DMS53 treated with DMSO at 0.1 percent for 48 hours (cell line): ENCODE data around the gene KCNJ1.
A peak's percentile ranks its signal among the peaks of the same experiment; 100 is the strongest.

Experiments used
- DNase-seq: peaks from one replicate; lab custom pipeline; 2025; ENCODE audit not compliant: unreplicated experiment; lab: John Stamatoyannopoulos, UW

KCNJ1 gene

DNA sequence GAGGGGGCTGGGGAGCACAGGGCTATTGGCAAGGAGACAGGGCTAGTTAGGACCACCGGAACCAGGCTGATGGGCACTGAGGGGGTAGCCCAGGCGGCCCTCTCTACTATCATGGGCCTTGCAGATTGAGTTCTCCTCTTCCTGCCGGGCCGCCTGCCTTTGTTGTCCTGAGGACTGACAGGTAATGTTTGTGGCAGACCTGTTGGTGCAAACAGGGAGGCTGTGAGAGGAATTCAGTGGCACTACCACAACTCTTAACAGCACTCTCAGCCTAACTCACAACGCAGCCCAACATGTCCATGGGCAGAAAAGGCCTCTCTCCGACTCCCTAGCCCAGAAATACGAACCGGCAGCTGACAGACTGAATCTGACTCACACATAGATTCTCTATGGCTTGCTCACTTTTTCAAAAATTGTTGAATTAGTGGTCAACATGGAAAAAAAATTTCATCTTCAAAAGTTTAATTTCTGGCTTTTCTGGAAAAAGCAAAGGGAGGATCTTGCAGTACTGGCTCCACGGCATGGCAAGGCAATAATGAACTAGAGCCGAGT lies 35.5 kb upstream of the KCNJ1 start:
- DNase-seq, result no peak

DNA sequence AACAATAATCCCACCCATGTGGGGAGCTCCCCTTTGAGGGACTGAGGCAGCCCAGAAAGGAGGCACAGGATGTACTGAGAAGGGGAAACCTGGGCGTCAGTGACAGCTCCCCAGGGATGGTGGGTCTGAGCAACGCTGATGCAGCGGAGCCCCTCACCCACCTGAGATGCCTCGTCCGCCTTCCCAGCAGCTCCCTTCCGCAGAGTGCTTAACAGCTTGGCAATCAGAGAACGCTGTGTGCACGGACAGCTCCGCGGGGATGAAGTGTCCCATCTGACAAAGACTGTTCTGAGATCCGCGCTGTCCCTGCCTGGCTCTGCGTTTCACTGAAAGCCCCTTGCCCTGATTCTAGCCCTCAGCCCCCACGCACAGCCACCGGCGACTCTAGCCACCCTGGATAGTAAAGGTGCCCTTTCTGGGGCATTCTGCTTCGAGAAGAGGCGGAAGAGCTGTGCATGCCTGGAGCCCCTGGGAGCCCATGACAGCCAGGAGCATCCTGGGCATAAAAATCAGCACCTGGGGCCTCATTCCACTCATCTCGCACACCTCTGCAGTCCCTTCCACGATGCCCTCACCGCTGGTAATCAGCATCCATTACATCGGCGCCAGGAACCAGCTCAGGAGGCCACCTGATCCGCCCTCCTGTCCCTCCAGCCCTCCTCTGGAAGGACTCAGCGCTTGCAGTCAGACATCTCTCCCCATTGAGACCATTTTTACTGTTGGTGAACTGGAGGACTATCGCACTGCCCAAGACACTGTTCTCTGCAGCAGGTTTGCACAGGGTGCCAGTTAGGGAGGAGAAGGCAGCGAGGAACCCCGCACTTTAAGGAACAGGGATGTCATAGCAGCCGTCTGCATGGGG lies 34.8 kb upstream of the KCNJ1 start:
- DNase-seq, result no peak

DNA sequence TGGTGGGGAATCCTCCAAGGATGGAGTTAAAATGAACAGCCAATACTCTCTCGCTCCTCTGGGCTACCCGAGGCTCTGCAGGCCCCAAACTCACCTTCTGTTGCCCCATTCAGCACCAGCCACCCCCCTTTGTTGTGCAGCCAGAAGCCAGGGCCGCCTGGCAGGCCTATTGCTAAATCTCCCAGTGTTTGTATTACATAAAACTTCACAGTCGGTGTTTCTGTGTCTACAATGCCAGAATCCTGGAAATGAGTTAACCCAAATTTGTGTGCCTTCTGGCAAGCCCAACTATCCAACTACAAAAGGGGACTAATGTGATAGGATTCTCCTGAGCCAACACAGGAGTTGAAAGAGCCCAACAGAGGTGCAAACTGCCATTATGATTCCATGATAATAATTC lies 33.4 kb upstream of the KCNJ1 start:
- no peak for DNase-seq

DNA sequence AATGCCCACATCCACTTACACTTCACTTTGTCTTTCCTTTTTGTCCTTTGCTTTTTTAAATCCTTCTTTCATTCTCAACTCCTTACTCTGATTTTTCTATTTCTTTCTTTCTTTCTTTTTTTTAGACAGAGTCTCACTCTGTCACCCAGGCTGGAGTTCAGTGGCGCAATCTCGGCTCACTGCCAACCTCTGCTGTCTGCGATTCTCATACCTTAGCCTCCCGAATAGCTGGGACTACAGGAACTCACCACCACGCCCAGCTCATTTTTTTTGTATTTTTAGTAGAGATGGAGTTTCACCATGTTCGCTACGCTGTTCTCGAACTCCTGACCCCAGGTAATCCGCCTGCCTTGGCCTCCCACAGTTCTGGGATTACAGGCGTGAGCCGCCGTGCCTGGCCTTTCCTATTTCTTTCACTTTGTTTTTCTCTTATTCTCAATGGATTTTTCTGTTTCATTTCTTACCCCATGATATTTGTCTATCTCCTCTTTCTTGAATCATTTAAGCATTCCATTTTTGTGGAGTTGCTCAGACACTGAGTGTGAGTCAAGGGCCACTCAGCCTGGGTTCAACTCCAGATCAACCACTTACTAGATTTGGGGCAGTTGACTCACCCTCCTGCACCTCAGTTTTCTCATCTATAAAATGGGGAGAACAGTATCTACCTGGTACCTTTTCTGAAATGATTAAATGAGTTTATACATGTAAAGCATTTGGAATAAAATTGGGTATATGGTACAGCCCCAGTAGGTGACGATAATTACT lies 31.7 kb upstream of the KCNJ1 start:
- DNase-seq, result no peak

DNA sequence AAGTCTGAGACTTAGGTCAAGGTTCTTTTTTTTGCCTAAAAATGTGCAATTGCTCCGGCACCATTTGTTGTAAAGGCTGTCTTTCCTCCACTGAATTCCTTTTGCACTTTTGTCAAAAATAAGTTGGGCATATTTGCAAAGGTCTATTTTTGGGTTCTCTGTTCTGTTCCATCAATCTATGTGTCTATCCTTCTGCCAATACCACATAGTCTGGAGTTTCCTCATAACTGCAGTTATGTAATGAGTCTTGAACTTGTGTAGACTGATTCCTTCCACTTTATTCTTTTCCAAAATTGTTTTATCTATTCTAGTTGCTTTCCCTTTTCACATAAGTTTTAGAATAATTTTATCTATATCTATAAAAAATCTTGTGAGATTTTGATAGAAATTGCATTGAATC lies 30.7 kb upstream of the KCNJ1 start:
- no peak for DNase-seq

DNA sequence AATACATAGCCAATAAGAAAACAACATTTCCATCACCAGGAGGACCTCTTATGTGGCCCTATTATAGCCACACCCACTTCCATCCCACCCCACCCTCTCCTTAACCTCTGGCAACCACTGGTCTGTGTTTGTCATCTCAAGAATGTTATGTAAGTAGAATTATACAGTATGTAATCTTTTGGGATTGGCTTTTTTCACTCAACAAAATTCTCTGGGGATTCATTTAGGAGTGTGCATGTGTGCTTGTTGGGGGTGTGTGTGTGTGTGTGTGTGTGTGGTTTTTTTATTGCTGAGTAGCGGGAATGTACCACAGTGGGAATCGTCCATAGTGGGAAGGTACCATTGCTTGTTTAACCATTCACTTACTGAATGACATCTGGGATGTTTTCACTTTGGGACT lies 29.3 kb upstream of the KCNJ1 start:
- DNase-seq, result no peak

DNA sequence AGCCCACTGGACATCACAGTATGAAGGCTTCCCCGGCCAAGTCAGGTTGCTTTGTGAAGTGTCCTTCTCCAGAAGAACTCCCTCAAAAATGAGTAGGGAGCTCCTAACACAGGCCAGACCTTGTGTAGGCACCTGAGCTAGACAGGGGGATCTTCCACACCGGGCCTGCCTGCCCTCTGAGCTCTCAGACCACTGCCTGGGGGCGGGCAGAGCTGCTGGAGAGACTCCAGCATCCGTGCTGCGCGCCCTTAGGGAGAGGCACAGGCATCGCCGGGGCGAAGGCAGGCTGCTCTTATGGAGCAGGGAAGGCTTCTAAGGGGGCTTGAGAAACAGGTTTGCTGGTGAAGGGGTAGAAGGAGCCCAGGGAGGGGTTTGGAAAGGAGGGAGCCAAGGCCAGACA lies 28.4 kb upstream of the KCNJ1 start:
- DNase-seq, result no peak

DNA sequence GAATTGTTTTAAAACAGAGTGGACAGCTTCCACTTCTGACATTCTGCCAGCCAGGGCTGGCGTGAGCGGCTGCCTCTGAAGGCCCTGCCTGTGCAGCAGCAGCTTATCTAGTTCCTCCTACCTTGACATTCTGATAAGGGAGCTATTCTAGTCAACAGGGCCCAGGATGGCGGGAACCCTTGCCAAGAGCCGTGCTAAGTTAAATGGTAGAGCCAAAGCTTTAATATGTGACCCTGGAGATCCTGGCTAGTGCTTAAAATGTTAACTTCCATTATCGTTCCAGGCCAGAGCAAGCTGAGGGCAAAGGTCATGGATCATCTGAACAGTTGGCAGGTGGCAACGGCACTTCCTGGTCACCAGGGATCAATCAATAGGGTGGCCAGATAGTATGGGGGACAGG lies 27.6 kb upstream of the KCNJ1 start:
- no peak for DNase-seq

DNA sequence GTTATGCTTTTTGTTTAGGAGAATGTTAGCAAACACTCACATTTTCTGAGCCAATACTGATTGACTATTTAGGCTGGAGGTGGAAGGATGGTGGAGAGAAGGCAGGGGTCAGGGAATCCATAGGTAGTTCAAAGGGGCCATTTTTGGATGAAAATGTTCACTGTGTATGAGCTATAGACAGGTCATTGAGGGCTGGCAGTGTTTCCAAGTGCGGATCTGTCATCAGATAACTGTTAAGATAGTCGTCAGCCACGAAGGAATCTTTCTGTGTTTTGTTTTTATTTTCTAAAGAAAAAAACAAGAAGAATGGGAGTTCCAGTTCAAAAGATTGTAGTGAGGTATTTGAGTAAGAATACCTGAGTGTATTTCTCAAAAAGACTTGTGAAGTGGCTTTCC lies 27.2 kb upstream of the KCNJ1 start:
- no peak for DNase-seq

DNA sequence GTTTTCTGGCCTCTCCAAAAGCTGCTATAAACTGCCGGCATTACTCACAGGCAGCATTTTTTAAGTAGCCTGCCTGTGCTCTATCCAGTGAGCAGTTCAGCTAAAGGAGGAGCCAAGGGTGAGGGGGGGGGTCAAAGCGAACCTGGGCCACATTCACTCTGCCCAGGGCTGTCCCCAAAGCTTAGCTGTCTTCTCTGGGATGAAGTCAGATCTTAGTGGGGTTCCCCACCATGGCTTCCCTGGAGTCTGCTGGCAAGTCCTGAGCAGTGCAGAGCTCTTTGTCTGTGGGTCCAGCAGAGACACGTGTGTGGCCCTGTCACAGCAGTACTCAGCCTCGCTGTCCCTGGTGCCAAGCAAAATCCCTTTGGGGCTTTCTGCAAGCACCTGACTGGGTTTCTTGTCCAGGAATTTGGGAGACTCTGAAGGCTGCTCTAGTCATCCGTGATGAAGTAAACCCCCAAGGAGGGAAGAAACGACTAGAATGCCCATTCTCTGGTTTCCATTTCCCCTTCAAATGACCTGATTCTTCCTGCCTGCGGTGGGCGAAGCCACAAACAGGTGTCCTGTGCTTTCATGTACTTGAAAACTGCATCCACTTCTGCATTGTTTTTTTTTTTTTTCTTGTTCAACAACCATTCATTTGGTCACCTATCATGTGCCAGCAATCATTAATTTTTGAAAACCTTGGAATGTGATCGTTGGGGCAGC lies 26.6 kb upstream of the KCNJ1 start:
- no peak for DNase-seq

DNA sequence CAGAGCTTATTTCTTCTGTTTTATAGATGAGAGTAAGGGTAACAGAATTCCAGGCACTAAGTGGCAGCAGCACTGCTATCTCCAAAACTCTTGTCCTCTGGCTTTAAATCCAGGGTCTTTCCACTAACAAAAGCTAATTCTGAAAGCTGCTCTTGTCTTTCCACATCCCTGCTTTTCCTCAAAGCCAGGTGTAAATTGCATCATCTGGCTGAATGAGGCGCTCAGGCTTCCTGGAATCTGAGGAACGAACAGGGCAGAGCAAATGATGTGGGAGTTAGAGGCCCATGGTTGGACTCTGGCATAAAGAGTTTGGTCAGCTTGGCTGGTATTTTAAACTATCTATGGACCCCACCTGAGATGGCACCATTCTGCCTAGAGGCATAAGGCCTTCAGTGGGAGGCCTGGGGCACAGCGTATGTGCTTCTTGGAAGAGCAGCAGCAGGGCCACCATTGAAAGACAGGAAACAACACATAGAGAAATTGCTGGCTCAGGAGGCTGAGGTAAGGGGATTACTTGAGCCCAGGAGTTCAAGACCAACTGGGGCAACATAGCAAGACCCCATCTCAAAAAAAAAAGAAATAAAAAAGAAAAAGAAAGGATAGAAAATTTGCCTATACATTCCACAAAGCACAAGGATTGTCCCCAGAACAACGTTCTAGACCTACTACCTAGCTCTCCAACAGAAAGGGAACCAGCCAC lies 25.9 kb upstream of the KCNJ1 start:
- DNase-seq, result no peak

DNA sequence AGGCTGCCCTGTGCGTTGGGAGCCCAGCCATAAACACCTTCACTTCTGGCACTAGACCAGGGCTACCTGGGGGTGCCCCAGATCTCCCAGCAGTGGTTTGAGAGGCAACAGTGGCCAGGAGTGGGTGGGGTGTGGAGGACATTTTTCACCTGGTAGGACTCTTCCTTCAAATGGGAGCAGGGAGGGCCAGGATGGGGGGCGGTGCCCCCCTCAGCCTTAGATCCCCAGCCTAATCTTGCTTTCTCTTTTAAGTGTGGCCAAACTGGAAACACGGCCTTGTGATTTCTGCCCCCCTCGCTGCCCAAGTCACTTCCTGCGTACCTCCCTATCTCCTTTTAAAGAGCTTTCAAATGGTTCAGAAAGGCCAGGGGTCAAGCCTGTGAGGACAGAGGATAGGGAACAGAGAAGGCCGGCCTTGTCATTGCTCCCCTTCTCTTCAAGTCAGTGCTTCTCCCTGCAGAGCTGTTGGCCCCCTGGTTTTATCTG lies 24.9 kb upstream of the KCNJ1 start:
- no peak for DNase-seq

DNA sequence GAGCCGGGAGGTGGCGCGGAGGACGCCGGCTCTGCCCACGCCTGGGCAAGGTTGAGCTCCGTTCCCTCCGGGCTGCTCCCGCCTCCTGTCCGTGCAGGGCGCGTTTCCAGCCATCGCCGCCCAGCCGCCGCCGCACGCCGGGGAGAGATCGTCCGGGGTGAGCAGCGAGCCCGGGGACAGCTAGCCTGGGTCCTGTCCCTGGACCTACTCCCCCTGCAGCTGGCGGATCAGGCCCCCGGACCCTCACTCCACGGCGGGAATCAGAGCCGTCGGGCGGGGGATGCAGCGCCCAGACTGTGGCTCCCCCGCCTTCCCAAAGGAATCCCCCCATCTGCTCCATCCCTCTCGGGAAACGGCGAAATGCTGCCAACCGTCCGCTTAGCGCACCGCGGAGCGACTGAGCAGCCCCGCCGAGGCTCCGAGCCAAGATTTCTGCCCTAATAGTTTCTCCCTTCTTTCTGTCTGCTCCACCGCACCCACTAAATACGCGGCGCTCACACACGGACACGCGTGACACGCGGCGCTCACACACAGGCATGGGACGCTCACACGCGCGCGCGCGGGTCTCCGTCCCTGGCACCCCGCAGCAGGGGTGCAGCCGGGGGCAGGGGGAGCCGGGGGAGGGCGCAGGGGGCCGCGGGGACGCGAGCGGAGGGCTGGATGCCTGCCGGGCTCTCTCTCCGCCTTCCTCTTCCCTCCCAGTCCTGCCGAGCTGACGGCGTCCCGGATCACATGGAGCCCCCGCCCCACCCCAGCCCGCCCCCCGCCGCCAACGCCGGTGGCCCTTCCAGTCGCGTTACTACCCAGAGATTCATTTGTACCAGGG lies 23.7 kb upstream of the KCNJ1 start, which contains the start of gene KCNJ5:
Gene KCNJ5, plus strand, starts transcription at position 814 of the 826 bp plus-strand sequence. CDS start 19,918 bp downstream, outside the sequence.
- DNase-seq, result peak; percentile 20

DNA sequence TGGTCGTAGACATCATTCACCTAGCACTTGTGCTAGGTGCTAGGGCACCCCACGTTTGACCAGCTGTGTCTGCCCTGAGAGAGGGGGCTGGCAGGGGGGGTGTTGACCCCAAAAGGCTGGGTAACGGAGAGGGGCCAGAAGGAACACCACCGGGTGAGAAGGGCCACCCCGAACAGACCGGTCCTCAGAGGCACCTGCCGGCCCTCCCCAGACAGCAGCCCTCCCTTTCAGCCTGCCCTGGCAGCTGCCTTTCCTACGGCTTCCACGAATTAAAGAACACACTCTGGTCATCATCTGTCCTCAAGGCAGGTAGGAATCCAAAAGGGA lies 23.1 kb upstream of the KCNJ1 start:
- no peak for DNase-seq

DNA sequence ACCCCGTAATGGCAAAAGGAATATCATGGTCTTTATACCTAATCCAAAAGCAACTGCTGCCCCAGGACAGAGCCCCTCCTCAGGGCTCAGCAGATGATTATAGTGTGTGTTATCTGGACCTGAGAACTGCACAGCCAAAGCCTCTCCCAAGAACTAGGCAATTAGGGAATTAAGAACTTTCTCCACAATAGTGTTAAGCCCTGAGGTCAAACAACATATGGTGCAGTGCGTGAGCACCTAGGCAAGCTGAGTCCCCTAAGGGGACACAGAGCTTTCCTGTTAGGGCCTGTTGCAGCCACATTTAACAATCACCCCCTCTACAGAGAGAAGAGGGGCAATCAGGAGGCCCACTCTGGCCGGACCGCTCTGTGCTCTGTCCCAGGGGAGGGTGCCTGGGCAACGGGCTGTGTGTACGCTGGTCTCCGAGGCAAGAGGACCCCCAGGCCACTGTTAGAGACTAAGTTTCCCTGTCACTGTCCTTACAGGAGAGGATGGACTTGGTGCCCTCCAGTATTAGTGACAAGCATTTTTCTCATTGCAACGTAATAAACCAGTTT lies 22.6 kb upstream of the KCNJ1 start:
- no peak for DNase-seq

DNA sequence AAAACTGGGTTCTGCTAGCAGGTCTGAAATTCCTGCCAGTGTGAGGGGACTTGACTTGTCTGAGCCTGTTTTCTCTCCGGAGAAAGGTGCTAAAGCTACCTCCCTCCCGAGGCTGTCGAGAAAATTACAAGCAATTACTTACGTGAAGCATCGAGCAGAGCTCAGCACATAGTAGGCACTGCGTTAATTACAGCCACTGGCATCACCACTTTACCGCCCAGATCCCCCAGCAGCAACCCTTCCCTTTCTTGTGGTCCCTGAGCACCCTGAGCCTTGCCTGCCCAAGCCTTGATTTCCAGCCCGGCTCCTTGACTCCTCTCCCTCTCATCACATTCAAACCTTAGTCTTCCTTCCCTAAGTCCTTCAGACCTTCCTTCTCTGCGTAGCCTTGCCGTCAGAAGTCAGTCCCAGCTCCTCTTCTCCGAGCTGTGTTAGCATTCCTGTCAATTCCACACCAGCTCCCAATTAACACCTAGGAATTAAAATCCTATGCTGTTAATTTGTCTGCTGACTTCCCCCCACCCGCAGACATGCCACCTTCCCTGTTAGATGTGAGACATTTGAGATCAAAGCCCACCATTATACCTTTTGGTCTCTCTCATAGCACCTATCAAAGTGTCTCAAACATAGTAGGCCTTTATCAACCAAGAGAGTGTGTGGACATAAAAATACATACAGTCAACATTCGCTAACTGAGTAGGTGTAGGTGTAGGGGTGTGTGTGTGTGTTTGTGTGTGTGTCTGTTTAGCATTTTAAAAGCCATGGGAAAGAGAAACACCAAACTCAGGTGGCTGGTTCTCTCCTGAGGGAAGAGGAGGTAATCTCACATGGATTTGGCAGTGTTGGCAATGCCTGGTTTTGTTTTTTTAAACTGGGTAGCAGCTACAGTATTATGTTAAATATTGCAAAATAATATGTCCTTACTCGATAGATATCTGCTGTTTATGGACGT lies 21.2 kb upstream of the KCNJ1 start:
- DNase-seq, result no peak

DNA sequence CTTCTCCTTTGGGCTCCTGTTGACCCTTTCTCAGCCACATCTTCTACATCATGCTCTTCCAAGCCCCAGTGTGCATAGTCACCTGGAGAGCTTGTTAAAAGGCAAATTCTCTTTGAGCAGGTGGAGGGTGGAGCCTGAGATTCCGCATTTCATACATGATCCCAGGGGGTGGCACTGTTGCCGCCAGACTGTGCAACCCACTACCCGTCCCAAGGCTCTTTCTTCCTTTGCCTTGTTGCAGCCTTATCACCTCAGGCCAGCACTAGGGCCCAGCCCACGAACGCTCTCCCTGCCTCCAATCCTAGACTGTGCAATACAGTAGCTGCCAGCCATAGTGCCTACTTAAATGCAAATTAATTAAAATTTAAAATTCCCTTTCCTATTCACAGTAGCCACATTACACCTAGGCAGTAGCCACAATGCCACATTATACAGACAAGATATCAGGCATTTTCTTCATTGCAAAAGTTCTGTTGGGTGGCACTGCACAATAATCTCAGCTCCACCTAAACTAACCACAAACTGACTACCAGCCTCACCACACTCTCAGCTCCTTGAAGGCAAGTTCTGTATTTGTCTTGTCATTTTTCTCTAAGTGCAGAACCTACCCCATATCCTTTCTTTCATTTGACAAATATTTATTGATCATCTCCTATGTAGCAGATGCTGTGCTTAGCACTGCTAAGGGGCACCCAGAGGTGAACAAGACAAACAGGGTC lies 19.5 kb upstream of the KCNJ1 start:
- DNase-seq, result no peak
